GM19467 (cell line): ENCODE results near the gene ARHGEF38.
"Not testable (repeated sequence)": the region's sequence is repeated elsewhere in the genome, so short reads cannot be mapped to it uniquely, and the experiment has no call there.

Source experiments
- ATAC-seq: cut with Tn5 transposase; IDR thresholded peaks from one replicate; pipeline ENCODE4 v1.9.1; 2021; ENCODE audit warnings: mild to moderate bottlenecking, moderate library complexity; ENCODE audit not compliant: unreplicated experiment

The ARHGEF38 gene

DNA sequence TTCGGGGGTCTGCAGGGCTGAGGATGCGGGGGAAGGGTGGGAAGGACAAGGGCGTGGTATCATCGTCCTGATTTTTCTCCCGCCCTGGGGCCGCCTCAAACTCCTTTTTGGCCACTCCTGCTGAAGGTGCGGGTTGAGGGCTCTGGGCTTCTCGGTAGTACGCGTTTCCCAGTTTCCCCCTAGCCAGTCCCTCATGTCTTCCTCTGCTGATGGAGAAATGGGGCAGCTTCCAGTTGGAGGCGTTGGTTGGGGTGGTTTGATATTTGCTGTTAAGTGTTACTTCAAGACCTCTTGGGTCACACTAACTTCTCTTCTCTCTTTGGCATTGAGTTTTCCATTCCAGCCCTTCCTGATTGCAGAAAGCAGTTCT lies 156.6 kb downstream of the ARHGEF38 start:
- ATAC-seq, result peak; percentile 30

DNA sequence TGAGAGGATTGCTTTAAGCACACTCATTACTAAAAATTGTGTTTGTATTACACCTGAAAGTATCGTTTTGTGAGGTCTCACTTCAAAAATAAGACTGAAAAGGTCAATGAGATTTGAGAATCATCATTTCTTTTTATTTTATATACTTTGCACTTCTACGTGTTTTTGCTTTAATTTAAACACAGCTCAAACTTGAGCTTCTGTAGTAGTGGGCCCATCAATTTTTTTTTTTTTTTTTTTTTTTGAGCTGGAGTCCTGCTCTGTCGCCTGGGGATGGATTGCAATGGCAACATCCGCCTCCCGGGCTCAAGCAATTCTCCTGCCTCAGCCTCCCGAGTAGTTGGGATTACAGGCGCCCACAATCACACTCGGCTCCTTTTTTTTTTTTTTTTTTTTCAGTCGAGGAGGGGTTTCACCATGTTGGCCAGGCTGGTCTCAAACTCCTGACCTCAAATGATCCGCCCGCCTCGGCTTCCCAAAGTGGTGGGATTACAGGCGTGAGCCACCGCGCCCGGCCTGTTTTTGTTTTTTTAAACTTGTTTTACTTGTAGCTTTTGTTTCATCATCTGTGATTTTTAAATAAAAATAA lies 157.7 kb downstream of the ARHGEF38 start:
- no peak for ATAC-seq

DNA sequence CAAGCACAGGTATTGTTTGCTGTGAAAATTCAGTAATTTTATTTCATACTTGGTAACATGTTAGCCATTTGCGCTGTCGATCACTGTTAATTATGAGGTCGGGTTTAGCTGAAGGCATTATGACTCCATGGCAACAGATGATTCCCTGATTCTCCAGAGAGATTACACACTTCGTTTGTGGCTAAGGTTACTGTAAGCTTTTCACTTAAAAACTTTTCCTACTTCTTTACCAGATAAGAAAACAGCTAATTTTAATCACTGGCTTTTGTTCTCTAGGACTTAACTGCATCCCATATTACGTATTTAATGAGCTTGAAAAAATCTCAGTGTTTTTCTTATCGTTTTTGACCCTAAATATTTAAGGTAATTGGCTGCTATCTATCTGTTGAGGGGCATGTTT lies 158.3 kb downstream of the ARHGEF38 start:
- ATAC-seq, result no peak

DNA sequence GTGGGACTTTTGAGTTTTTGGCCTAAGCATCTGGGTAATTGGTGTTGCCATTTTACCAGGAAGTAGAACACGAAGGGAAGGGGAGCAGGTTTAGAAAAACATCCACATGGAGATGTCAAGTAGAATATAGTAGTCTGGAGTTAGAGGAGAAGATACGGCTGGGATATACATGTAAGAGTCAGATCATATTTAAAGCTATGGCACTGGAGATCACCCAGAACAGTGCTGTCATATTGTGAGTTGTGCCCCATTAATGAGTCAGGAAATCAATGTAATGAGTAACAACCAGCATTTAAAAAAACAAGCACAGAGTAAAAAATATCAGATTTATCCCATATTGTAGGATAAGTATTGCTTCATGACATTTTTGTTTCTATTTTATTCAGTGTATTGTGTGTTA lies 160.3 kb downstream of the ARHGEF38 start:
- no peak for ATAC-seq

DNA sequence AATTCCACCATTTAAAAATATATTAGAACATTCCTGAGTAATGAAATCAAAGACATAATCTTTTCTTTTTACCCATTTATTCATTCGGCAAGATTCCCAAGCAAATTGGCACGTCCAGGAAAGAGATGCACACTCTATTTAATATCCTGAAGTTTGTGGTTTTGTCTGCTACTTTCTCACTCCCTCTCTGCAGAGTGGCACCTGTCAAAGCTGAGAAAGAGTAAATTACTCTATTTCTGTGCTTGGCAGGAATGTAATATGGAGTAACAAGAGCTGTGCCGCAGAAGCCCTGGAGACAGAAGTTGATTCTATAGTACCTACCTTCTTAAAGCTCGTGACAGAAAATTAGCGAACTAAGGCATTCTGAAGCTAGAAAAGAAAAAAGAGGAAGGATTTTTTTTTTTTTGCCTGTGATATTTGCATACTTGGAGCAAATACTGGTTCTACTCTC lies 161.7 kb downstream of the ARHGEF38 start:
- no peak for ATAC-seq

DNA sequence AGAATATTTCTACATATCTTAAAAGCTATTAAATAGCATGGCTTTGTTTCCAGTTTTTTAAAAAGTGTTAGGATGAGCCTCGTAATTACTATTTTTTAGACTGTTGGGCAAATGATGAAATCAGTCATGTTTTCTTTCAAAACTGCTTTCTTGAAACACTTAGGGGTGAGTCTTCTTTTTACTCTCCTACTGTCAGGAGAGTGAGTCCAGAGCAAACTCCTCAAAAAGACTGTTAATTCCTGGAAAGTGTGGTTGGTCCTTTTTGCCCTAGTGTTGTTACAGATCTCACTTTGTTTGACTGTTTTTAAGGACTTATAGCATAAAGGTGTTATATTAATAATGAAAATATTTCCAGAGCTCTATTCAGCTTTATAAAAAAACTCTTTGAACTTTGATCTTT lies 162.5 kb downstream of the ARHGEF38 start:
- ATAC-seq, result no peak

DNA sequence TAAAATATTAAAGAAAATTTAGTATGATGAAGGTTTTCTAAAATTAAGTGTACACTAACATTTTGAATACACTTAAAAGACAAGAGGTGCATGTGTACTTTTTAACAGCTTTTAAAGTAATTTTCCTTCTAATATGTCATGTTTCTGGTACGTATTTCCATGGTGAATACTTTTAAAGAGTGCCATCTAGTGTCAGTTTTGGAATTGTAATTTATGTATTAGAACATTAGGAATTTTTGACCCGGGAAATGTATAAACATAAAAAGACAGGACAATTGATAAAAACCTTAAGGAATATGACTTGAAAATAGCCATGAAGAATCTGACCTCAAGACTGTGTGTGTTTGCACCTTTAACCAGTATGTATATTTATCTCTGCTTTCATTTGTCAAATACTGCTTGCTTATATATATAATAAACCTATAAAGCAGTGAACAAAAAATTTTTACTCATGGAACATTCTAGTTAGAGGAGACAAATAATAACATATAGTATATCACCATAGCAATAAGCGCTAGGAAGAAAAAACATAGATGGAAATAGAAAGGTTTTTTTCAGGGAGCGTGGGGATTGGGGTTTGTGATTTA lies 163.4 kb downstream of the ARHGEF38 start:
- no peak for ATAC-seq

DNA sequence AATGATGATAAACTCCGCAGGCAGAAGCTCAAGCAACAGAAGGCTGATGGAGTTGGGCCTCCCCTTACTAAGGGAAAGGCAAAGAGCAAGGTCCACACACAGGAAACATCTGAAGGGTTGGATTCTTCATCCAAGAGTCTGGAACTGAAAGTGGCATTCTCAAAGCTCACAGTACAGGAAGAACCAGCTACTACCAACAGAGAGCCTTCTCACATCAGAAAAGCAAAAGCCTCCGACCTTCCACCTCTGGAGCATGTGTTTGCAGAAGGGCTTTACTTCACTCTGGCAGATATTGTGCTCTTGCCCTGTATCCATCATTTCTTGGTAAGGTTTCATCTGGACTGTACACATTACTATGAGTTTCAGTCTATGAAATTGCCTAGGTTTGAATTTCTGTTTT lies 166.8 kb downstream of the ARHGEF38 start:
- no peak for ATAC-seq

DNA sequence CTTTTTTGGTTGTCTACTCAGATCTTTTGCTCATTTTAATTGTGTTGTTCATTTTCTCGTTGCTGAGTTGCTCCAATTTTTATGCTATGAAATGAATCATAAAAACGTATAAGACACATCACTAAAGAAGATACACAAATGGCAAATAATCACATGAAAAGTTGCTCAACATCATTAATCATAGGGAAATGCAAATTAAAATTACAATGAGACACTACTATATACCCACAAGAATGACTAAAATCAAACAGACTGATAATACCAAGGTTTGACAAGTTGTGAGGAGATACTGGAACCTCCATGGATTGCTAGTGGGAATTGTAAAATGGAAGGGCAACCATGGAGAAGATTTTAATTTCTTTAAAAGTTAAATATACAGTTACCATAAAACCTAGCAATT lies 173.2 kb downstream of the ARHGEF38 start:
- no peak for ATAC-seq

DNA sequence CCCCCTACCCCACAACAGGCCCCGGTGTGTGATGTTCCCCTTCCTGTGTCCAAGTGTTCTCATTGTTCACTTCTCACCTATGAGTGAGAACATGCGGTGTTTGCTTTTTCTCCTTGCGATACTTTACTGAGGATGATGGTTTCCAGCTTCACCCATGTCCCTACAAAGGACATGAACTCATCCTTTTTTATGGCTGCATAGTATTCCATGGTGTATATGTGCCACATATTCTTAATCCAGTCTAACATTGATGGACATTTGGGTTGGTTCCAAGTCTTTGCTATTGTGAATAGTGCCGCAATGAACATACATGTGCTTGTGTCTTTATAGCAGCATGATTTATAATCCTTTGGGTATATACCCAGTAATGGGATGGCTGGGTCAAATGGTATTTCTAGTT lies 177.5 kb downstream of the ARHGEF38 start:
- not testable (repeated sequence) for ATAC-seq
